Ectodermal cell (in vitro differentiated cells): ENCODE measurements around the gene SPATA22.
"Not testable (repeated sequence)": the region's sequence is repeated elsewhere in the genome, so short reads cannot be mapped to it uniquely, and the experiment has no call there.

Experiments
- H3K27ac ChIP-seq: 2 replicates; pipeline ENCODE4 v1.7.0; 2013; ENCODE audit warnings: mild to moderate bottlenecking, low read depth, low read length; ENCODE audit not compliant: insufficient read depth, poor library complexity, severe bottlenecking
- H3K27me3 ChIP-seq: 2 replicates; pipeline ENCODE4 v1.7.0; 2013; ENCODE audit warnings: mild to moderate bottlenecking, low read length; ENCODE audit not compliant: insufficient read depth, control insufficient read depth, poor library complexity, severe bottlenecking
- H3K36me3 ChIP-seq: one replicate; pipeline ENCODE4 v1.7.0; 2013; ENCODE audit warnings: low read length; ENCODE audit not compliant: control insufficient read depth, insufficient read depth
- H3K4me1 ChIP-seq: one replicate; pipeline ENCODE4 v1.7.0; 2013; ENCODE audit warnings: low read length; ENCODE audit not compliant: control insufficient read depth, insufficient read depth
- H3K4me3 ChIP-seq: 2 replicates; pipeline ENCODE4 v1.7.0; 2013; ENCODE audit warnings: low read depth, low read length, control low read depth; ENCODE audit not compliant: insufficient read depth
- H3K9me3 ChIP-seq: 2 replicates; pipeline ENCODE4 v1.7.0; 2013; ENCODE audit warnings: mild to moderate bottlenecking, low read length, moderate library complexity; ENCODE audit not compliant: control insufficient read depth
- WGBS, 2 experiments: methylation state at CpG; one replicate each; pipeline ENCODE4 v1.1.7; 2013; ENCODE audit warnings: missing lambda C conversion rate in 2 of 2; 5-methylcytosine and 5-hydroxymethylcytosine counted together

The SPATA22 gene

DNA sequence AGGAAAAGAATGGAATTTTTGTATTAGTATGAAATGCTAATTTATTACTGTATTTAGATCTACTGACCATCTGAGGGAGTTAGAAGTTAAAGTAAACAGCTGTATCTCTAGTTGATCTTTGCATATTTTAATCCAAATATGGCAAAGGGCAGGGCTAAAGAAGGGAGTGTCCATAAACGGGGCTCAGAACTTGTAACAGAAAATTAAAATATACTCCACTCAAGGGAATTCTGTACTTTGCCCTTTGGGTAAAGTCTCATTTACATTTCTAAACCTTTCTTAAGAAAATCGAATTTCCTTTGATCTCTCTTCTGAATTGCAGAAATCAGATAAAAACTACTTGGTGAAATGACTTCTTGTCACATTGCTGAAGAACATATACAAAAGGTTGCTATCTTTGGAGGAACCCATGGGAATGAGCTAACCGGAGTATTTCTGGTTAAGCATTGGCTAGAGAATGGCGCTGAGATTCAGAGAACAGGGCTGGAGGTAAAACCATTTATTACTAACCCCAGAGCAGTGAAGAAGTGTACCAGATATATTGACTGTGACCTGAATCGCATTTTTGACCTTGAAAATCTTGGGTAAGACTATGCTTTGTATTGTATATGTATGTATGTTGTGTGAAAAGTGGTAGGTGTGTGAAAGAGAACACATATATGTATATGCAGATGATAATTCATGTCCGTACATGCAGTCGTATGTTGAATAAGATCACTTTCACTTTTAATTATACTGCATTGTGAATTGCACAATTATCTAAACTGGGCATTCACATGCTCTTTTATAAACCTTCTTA is 4.4 kb upstream of the SPATA22 start, which contains the start of gene ASPA:
Gene ASPA, plus strand, starts transcription at position 186 of the 799 bp plus-strand sequence. Its CDS starts 163 bp downstream, at position 349.
- H3K4me1 ChIP-seq = no peaks in the 10 kb centered on the region
- WGBS, 2 experiments = 89 to 90% methylated on average over 7 of the region's 7 CpGs
- no peak within 1 kb of the TSS for H3K27ac ChIP-seq
- H3K9me3 ChIP-seq = no peaks in the 10 kb centered on the region
- no peaks in the 10 kb centered on the region for H3K36me3 ChIP-seq
- H3K27me3 ChIP-seq = no peaks in the 10 kb centered on the region
- no peak within 1 kb of the TSS for H3K4me3 ChIP-seq

GRCh38 chr17:3475251-3475685 is 3.6 kb upstream of the SPATA22 start:
- Histone ChIP-seq H3K27me3 (no peaks in the 10 kb centered on the region), H3K9me3 (no peaks in the 10 kb centered on the region), H3K4me3 (no peak overlapping the region), H3K4me1 (no peaks in the 10 kb centered on the region), H3K27ac (no peak overlapping the region), H3K36me3 (no peaks in the 10 kb centered on the region)
- 95 to 96% methylated on average over 4 of the region's 4 CpGs for WGBS, 2 experiments

- no peaks in the 10 kb centered on the region for H3K36me3 ChIP-seq
- 96 to 100% methylated on average over 3 of the region's 3 CpGs for WGBS, 2 experiments
- no peaks in the 10 kb centered on the region for H3K4me1 ChIP-seq
- no peaks in the 10 kb centered on the region for H3K9me3 ChIP-seq
- H3K27ac ChIP-seq = no peak overlapping the region
- H3K27me3 ChIP-seq = no peaks in the 10 kb centered on the region
- H3K4me3 ChIP-seq = no peak overlapping the region
These were observed 2.6 kb upstream of the SPATA22 start for GRCh38 chr17:3474212-3474611.

DNA sequence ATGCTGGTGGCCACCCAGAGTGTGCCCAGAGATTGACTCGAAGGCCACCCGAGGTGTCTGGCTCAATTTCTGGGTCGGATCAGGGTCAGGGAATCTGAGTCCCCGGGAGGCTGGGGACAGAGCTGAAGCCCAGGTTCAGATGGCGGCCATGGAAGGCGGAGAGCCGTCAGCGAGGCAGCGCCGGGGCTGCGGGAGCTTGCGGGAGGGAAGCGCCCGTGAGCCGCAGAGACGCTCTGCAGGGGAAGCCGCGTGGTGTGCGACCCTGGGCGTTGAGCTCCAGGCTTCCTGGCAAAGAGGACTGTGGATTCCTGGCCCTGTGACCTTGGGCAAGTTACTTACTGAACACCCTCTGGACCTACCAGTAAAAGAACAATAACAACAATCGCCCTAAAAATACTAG is 518 bp upstream of the SPATA22 start:
- H3K4me1 ChIP-seq = no peaks in the 10 kb centered on the region
- H3K9me3 ChIP-seq = no peaks in the 10 kb centered on the region
- WGBS, 2 experiments = 94 to 95% methylated on average over 21 of the region's 21 CpGs
- H3K36me3 ChIP-seq = no peaks in the 10 kb centered on the region
- H3K4me3 ChIP-seq = no peak overlapping the region
- H3K27ac ChIP-seq = no peak overlapping the region
- no peaks in the 10 kb centered on the region for H3K27me3 ChIP-seq

- Histone ChIP-seq H3K9me3 (no peaks in the 10 kb centered on the region), H3K4me1 (no peaks in the 10 kb centered on the region), H3K27me3 (no peaks in the 10 kb centered on the region), H3K27ac (no peak overlapping the region), H3K4me3 (no peak overlapping the region), H3K36me3 (no peaks in the 10 kb centered on the region)
- WGBS, 2 experiments = 74 to 75% methylated on average over 5 of the region's 5 CpGs
These were observed 2.1 kb downstream of the SPATA22 start for GRCh38 chr17:3469529-3469928.

DNA sequence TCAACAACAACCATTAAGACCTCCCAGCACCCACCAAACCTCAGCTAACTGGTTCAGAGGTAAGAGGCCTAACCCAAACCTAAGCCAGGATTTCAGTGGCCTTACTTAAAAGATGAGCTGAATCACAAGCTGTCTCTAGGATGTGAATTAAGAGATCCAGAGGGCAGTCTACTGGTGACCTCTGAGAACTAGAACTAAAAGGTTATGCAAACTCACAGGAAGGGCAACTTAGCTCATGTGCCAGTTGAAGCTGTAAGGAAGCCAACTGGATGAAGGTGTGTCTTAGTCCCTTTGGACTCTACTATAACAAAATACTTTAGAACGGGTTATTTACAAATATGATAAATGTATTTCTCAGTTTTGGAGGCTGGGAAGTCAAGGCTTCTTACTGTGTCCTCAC is 5.3 kb downstream of the SPATA22 start:
- WGBS, 2 experiments = 100% methylated on average over 1 of the region's 1 CpG; no CpG with 5 or more reads in 1 of the 2 experiments
- not testable (repeated sequence) for H3K4me3 ChIP-seq, H3K4me1 ChIP-seq, H3K36me3 ChIP-seq, H3K27me3 ChIP-seq, H3K9me3 ChIP-seq, H3K27ac ChIP-seq

DNA sequence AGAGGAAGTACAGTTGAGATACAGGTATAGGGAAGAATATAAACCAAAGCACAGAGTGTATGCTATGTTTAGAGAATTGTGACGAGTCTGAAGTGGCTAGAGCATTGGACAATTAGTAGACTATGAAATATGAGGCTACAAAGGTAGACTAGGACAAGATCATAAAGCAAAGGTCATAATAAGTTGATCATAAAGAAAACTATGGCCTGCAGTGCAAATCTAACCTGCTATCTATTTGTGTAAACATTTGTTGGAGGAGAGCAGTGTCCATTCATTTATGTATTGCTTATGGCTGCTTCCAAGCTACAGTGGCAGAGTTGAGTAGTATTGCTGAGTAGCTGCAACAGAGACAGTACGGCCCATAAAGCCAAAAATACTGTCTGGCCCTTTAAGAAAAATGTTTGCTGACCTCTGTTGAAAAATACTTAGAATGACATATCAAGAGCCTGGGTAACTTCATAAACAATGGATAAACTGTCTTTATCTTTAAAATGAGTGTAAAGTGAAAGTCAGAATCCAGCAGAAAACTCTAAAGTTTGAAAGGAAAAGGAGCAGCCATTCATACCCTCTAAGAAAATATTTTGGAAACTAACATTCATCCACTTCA is 23.5 kb downstream of the SPATA22 start:
- Histone ChIP-seq H3K9me3 (no peaks in the 10 kb centered on the region), H3K27me3 (no peaks in the 10 kb centered on the region), H3K4me3 (no peak overlapping the region), H3K4me1 (no peaks in the 10 kb centered on the region), H3K36me3 (no peaks in the 10 kb centered on the region), H3K27ac (no peak overlapping the region)
- 94 to 96% methylated on average over 2 of the region's 2 CpGs for WGBS, 2 experiments

GRCh38 chr17:3447625-3448024 is 24.0 kb downstream of the SPATA22 start:
- H3K27me3 ChIP-seq = no peaks in the 10 kb centered on the region
- WGBS, 2 experiments = 52 to 55% methylated on average over 2 of the region's 2 CpGs
- no peaks in the 10 kb centered on the region for H3K9me3 ChIP-seq
- no peaks in the 10 kb centered on the region for H3K4me1 ChIP-seq
- no peak overlapping the region for H3K27ac ChIP-seq
- H3K36me3 ChIP-seq = no peaks in the 10 kb centered on the region
- no peak overlapping the region for H3K4me3 ChIP-seq

DNA sequence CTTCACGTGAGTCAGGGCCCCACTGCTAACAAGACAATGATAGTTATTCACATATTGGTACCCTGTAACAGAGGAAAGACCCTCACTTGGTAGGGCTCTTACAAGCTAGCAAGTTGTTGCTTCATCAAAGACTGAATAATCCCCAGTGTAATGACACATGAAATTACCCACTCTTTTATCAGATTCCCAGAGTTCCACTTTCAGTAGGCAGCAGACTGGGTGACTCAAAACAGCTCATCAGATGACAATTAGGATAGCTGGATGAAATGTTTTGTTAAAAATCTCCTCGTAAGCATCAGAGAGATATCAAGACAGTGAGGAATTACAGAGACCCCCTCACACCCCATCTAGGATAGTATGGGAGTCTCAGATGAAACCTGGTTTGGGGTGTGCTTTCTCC is 31.2 kb downstream of the SPATA22 start:
- no peak overlapping the region for H3K27ac ChIP-seq
- WGBS, 2 experiments = 86 to 89% methylated on average over 2 of the region's 2 CpGs
- no peaks in the 10 kb centered on the region for H3K27me3 ChIP-seq
- H3K4me3 ChIP-seq = no peak overlapping the region
- no peaks in the 10 kb centered on the region for H3K36me3 ChIP-seq
- H3K4me1 ChIP-seq = no peaks in the 10 kb centered on the region
- H3K9me3 ChIP-seq = no peaks in the 10 kb centered on the region

GRCh38 chr17:3438368-3438767 is 33.3 kb downstream of the SPATA22 start:
- Histone ChIP-seq H3K27me3 (no peaks in the 10 kb centered on the region), H3K4me3 (no peak overlapping the region), H3K9me3 (no peaks in the 10 kb centered on the region), H3K27ac (no peak overlapping the region), H3K4me1 (no peaks in the 10 kb centered on the region), H3K36me3 (no peaks in the 10 kb centered on the region)
- 57 to 68% methylated on average over 1 of the region's 1 CpG for WGBS, 2 experiments
